ENCODE data around the gene HBM. TPM values are rescaled to one million over a fixed set of nuclear protein-coding genes. Genes with fewer than 3 reads are reported as not detected.
A peak's percentile ranks its signal among the peaks of the same experiment; 100 is the strongest.

HBM gene
- total RNA-seq, result not detected

- H3K36me3 ChIP-seq, result no peaks in the 10 kb centered on the region
- H3K27ac ChIP-seq, result no peak within 1 kb of the TSS
- no peak for TF ChIP-seq POLR2AphosphoS5 (IDR thresholded peaks at IDR 0.05)
- no peak for TF ChIP-seq EP300 (IDR thresholded peaks at IDR 0.05)
- TF ChIP-seq POLR2A (IDR thresholded peaks at IDR 0.05), result no peak
- no peak for TF ChIP-seq CTCF (IDR thresholded peaks at IDR 0.05)
- no peak for DNase-seq (ENCODE audit: low spot score in 2 of 2)
- H3K27me3 ChIP-seq, result peaks cover 68% of the 10 kb centered on the region
- peaks cover 18% of the 10 kb centered on the region for H3K4me1 ChIP-seq
- WGBS, result 0% methylated on average over 22 of the region's 75 CpGs
- peak within 1 kb of the TSS; percentile 26 for H3K4me3 ChIP-seq
- no peaks in the 10 kb centered on the region for H3K9me3 ChIP-seq
Observed at GRCh38 chr16:165539-166374, at the start of gene HBM. HBM (plus strand) TSS chr16:165978; CDS start chr16:165998, 20 bp downstream.

- TF ChIP-seq POLR2AphosphoS5 (IDR thresholded peaks at IDR 0.05) (no peak), CTCF (IDR thresholded peaks at IDR 0.05) (no peak), EP300 (IDR thresholded peaks at IDR 0.05) (no peak), POLR2A (IDR thresholded peaks at IDR 0.05) (no peak)
- Histone ChIP-seq H3K9me3 (no peaks in the 10 kb centered on the region), H3K27ac (no peak overlapping the region), H3K27me3 (no peaks in the 10 kb centered on the region), H3K4me3 (no peak overlapping the region), H3K4me1 (peaks cover 6% of the 10 kb centered on the region), H3K36me3 (peaks cover 36% of the 10 kb centered on the region)
- WGBS, result 82% methylated on average over 7 of the region's 7 CpGs
- DNase-seq (ENCODE audit: low spot score in 2 of 2), result no peak
Observed at GRCh38 chr16:116015-116414, 49.8 kb upstream of the HBM start.

GRCh38 chr16:117379-118365, 48.1 kb upstream of the HBM start:
- H3K4me3 ChIP-seq, result no peak overlapping the region
- H3K9me3 ChIP-seq, result no peaks in the 10 kb centered on the region
- peaks cover 24% of the 10 kb centered on the region for H3K36me3 ChIP-seq
- no peak overlapping the region for H3K27ac ChIP-seq
- no peaks in the 10 kb centered on the region for H3K27me3 ChIP-seq
- TF ChIP-seq CTCF (IDR thresholded peaks at IDR 0.05), result peak; percentile 21 to 52
- no peak for TF ChIP-seq EP300 (IDR thresholded peaks at IDR 0.05)
- TF ChIP-seq POLR2A (IDR thresholded peaks at IDR 0.05), result no peak
- WGBS, result 56% methylated on average over 12 of the region's 19 CpGs
- peaks cover 6% of the 10 kb centered on the region for H3K4me1 ChIP-seq
- DNase-seq (ENCODE audit: low spot score in 2 of 2), result peak in 1 of 2 donors; percentile 71

- no peak for DNase-seq (ENCODE audit: low spot score in 2 of 2)
- Histone ChIP-seq H3K36me3 (peaks cover 19% of the 10 kb centered on the region), H3K4me1 (no peaks in the 10 kb centered on the region), H3K27ac (no peak overlapping the region), H3K9me3 (no peaks in the 10 kb centered on the region), H3K27me3 (no peaks in the 10 kb centered on the region), H3K4me3 (no peak overlapping the region)
- 63% methylated on average over 2 of the region's 2 CpGs for WGBS
- no peak for TF ChIP-seq POLR2A (IDR thresholded peaks at IDR 0.05)
- no peak for TF ChIP-seq POLR2AphosphoS5 (IDR thresholded peaks at IDR 0.05)
- no peak for TF ChIP-seq CTCF (IDR thresholded peaks at IDR 0.05)
- TF ChIP-seq EP300 (IDR thresholded peaks at IDR 0.05), result no peak
Observed at GRCh38 chr16:118857-119256, 46.9 kb upstream of the HBM start.

GRCh38 chr16:119295-119694, 46.5 kb upstream of the HBM start:
- Histone ChIP-seq H3K9me3 (no peaks in the 10 kb centered on the region), H3K36me3 (peaks cover 17% of the 10 kb centered on the region), H3K4me1 (no peaks in the 10 kb centered on the region), H3K27me3 (no peaks in the 10 kb centered on the region), H3K4me3 (no peak overlapping the region), H3K27ac (no peak overlapping the region)
- TF ChIP-seq POLR2A (IDR thresholded peaks at IDR 0.05), result no peak
- no peak for TF ChIP-seq EP300 (IDR thresholded peaks at IDR 0.05)
- no peak for TF ChIP-seq CTCF (IDR thresholded peaks at IDR 0.05)
- no peak for TF ChIP-seq POLR2AphosphoS5 (IDR thresholded peaks at IDR 0.05)
- no peak for DNase-seq (ENCODE audit: low spot score in 2 of 2)
- WGBS, result 97% methylated on average over 5 of the region's 5 CpGs
